HAP-1 (cell line): ENCODE measurements around the gene MRPL58.
"Not testable (repeated sequence)": the region's sequence is repeated elsewhere in the genome, so short reads cannot be mapped to it uniquely, and the experiment has no call there.

Source experiments
- DNase-seq, 2 experiments: peaks; one replicate each; pipeline ENCODE4 v3.0.0-alpha.2; 2016 to 2020; ENCODE audit warnings: low spot score in 2 of 2
- H3K27me3 ChIP-seq: fragments of 250-450 bp; sonication (Bioruptor Pico); 2 replicates; pipeline ENCODE4 v1.5.1; 2020; ENCODE audit warnings: low read depth, mild to moderate bottlenecking, moderate library complexity
- H3K36me3 ChIP-seq: fragments of 250-450 bp; sonication (Bioruptor Pico); replicated peaks from 2 replicates; pipeline ENCODE4 v1.5.1; 2020; ENCODE audit warnings: mild to moderate bottlenecking
- H3K4me1 ChIP-seq: fragments of 250-450 bp; sonication (Bioruptor Pico); 2 replicates; pipeline ENCODE4 v1.5.1; 2020; ENCODE audit warnings: mild to moderate bottlenecking
- H3K4me3 ChIP-seq: fragments of 250-450 bp; sonication (Bioruptor Pico); 2 replicates; pipeline ENCODE4 v1.5.1; 2020; ENCODE audit warnings: mild to moderate bottlenecking, moderate library complexity
- H3K9me3 ChIP-seq: fragments of 250-450 bp; sonication (Bioruptor Pico); 2 replicates; pipeline ENCODE4 v1.5.1; 2020; ENCODE audit warnings: mild to moderate bottlenecking, moderate library complexity
- in situ Hi-C: fragments of 300-500 bp; cut with MboI; formaldehyde crosslinking; loops from 3 replicates; pipeline ENCODE4 v1.14.3; 2020; ENCODE audit warnings: low sequenced_read_pairs, inconsistent platforms, mixed read lengths

Gene MRPL58

GRCh38 chr17:74978240-74978639, 34.2 kb upstream of the MRPL58 start:
- Histone ChIP-seq H3K27me3 (no peaks in the 10 kb centered on the region), H3K4me3 (no peak overlapping the region), H3K4me1 (peaks cover 18% of the 10 kb centered on the region), H3K9me3 (no peaks in the 10 kb centered on the region), H3K36me3 (no peaks in the 10 kb centered on the region; the same call in 1 of the 2 replicates)
- DNase-seq = no peak
- in situ Hi-C loops = no loop called here

GRCh38 chr17:74979408-74980146, 32.9 kb upstream of the MRPL58 start:
- Histone ChIP-seq H3K27me3 (no peaks in the 10 kb centered on the region), H3K4me1 (peaks cover 18% of the 10 kb centered on the region), H3K9me3 (no peaks in the 10 kb centered on the region), H3K4me3 (no peak overlapping the region), H3K36me3 (no peaks in the 10 kb centered on the region; the same call in 1 of the 2 replicates)
- DNase-seq = no peak
- in situ Hi-C loops = no loop called here

- H3K27me3 ChIP-seq = no peaks in the 10 kb centered on the region
- in situ Hi-C loops = no loop called here
- H3K36me3 ChIP-seq = no peaks in the 10 kb centered on the region; the same call in 1 of the 2 replicates
- peak overlapping the region; percentile 58 for H3K4me3 ChIP-seq
- no peak for DNase-seq
- no peaks in the 10 kb centered on the region for H3K9me3 ChIP-seq
- peaks cover 14% of the 10 kb centered on the region for H3K4me1 ChIP-seq
These were observed 31.0 kb upstream of the MRPL58 start for GRCh38 chr17:74981318-74981978.

GRCh38 chr17:74981979-74982662, 30.3 kb upstream of the MRPL58 start:
- H3K4me1 ChIP-seq = peaks cover 17% of the 10 kb centered on the region
- peak; percentile 77 to 91 for DNase-seq
- in situ Hi-C loops = no loop called here

GRCh38 chr17:74982663-74983313, 29.7 kb upstream of the MRPL58 start:
- H3K36me3 ChIP-seq, DNase-seq, H3K9me3 ChIP-seq, in situ Hi-C loops, H3K27me3 ChIP-seq: not testable (repeated sequence)
- peak overlapping the region; percentile 58 for H3K4me3 ChIP-seq
- peaks cover 18% of the 10 kb centered on the region for H3K4me1 ChIP-seq

More at GRCh38 chr17:74981979-74982662, 30.3 kb upstream of the MRPL58 start:
- Histone ChIP-seq H3K36me3 (no peaks in the 10 kb centered on the region; the same call in 1 of the 2 replicates), H3K27me3 (no peaks in the 10 kb centered on the region), H3K4me3 (peak overlapping the region; percentile 58), H3K9me3 (no peaks in the 10 kb centered on the region)

GRCh38 chr17:74986206-74986576, 26.3 kb upstream of the MRPL58 start:
- H3K27me3 ChIP-seq = no peaks in the 10 kb centered on the region
- H3K4me3 ChIP-seq = no peak overlapping the region
- in situ Hi-C loops = no loop called here
- no peak for DNase-seq
- H3K36me3 ChIP-seq = no peaks in the 10 kb centered on the region; the same call in 1 of the 2 replicates
- no peaks in the 10 kb centered on the region for H3K9me3 ChIP-seq
- peaks cover 24% of the 10 kb centered on the region for H3K4me1 ChIP-seq

GRCh38 chr17:74987418-74987908, 25.0 kb upstream of the MRPL58 start, which contains the start of gene CDR2L:
Gene CDR2L (plus strand): TSS chr17:74987632. CDS start chr17:74988044, 412 bp downstream.
- H3K27me3 ChIP-seq = no peaks in the 10 kb centered on the region
- DNase-seq = peak; percentile 91 to 98
- no peaks in the 10 kb centered on the region for H3K9me3 ChIP-seq
- peak within 1 kb of the TSS; percentile 83 for H3K4me3 ChIP-seq
- no peaks in the 10 kb centered on the region; the same call in 1 of the 2 replicates for H3K36me3 ChIP-seq
- in situ Hi-C loops = no loop called here
- H3K4me1 ChIP-seq = peaks cover 16% of the 10 kb centered on the region

- Histone ChIP-seq H3K9me3 (no peaks in the 10 kb centered on the region), H3K4me3 (peak overlapping the region; percentile 83), H3K27me3 (no peaks in the 10 kb centered on the region), H3K36me3 (no peaks in the 10 kb centered on the region; the same call in 1 of the 2 replicates), H3K4me1 (peaks cover 11% of the 10 kb centered on the region)
- DNase-seq = peak; percentile 28 to 69
- in situ Hi-C loops = no loop called here
These were observed 24.4 kb upstream of the MRPL58 start for GRCh38 chr17:74987909-74988711.

GRCh38 chr17:74990581-74991105, 21.8 kb upstream of the MRPL58 start:
- H3K27me3 ChIP-seq = no peaks in the 10 kb centered on the region
- H3K4me3 ChIP-seq = no peak overlapping the region
- H3K9me3 ChIP-seq = no peaks in the 10 kb centered on the region
- DNase-seq = no peak
- peaks cover 23% of the 10 kb centered on the region for H3K4me1 ChIP-seq
- no peaks in the 10 kb centered on the region; the same call in 1 of the 2 replicates for H3K36me3 ChIP-seq
- in situ Hi-C loops = no loop called here

- no peak for DNase-seq
- Histone ChIP-seq H3K36me3 (no peaks in the 10 kb centered on the region; the same call in 1 of the 2 replicates), H3K4me1 (peaks cover 20% of the 10 kb centered on the region), H3K27me3 (no peaks in the 10 kb centered on the region), H3K4me3 (no peak overlapping the region), H3K9me3 (no peaks in the 10 kb centered on the region)
- in situ Hi-C loops = no loop called here
These were observed 20.2 kb upstream of the MRPL58 start for GRCh38 chr17:74992223-74992622.

GRCh38 chr17:74994440-74994839, 18.0 kb upstream of the MRPL58 start:
- Histone ChIP-seq H3K4me3 (no peak overlapping the region), H3K4me1 (peaks cover 14% of the 10 kb centered on the region), H3K27me3 (no peaks in the 10 kb centered on the region), H3K9me3 (no peaks in the 10 kb centered on the region), H3K36me3 (peaks cover 2% of the 10 kb centered on the region)
- DNase-seq = peak in 1 of 2 experiments; percentile 54
- in situ Hi-C loops = no loop called here

GRCh38 chr17:74995847-74996246, 16.6 kb upstream of the MRPL58 start:
- no peaks in the 10 kb centered on the region for H3K27me3 ChIP-seq
- in situ Hi-C loops = no loop called here
- no peak for DNase-seq
- peaks cover 14% of the 10 kb centered on the region for H3K4me1 ChIP-seq
- H3K36me3 ChIP-seq = peaks cover 2% of the 10 kb centered on the region
- no peaks in the 10 kb centered on the region for H3K9me3 ChIP-seq
- no peak overlapping the region for H3K4me3 ChIP-seq
